NCI-H1930 (cell line): ENCODE measurements around the gene APOO.
"Not testable (repeated sequence)": the region's sequence is repeated elsewhere in the genome, so short reads cannot be mapped to it uniquely, and the experiment has no call there.

Experiments
- DNase-seq, 2 experiments: peaks; one replicate each; lab custom pipeline; 2025; lab: John Stamatoyannopoulos, UW

The APOO gene

DNA sequence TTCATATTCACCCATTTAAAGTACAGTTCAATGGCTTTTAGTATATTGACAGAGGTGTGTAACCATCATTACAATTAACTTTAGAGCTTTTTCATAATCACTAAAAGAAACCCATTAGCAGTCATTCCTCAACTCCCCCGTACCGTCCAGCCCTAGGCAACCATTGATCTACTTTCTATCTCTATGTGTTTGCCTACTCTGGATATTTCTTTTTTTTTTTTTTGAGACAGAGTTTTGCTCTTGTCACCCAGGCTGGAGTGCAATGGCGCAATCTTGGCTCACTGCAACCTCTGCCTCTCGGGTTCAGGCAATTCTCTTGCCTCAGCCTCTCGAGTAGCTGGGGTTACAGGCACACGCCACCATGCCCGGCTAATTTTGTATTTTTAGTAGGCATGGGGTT is 48.5 kb downstream of the APOO start:
- DNase-seq, result not testable (repeated sequence)

DNA sequence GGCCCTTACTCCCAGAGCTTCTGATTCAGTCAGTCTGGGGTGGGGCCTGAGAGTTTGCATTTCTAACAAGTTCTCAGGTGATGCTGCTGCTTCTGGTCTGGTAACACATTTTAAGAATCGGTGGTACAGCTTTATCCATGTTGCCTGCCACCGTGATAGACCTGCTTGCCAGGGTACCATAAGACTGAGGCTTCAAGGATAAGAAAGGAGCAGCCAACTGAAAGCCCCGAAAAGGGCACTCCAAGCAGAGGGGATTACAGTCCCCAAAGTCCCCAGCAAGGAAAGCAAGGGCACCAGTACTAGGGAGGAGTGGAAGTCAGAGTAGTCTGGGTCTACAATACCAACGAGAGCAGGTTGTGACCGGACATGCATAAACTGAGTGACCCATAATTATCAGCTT is 49.8 kb downstream of the APOO start:
- DNase-seq, result no peak

DNA sequence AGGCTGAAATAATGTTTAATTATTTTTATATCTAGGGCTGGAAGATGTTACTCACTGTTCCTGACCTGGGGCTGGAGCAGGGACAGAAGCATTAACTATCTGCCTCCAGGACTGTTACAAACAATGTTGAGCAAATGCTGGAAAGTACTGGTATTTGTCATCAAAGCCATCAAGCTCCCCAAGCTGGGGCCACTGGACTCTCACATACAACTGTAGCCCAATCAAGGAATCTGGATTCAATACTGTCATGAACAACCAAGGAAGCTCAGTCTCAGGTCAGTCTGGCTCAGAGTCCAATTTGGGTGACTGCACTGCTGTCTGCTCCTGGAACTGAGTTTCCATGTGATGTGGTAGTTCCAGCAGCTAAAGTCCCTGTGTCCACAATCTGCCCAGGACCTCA is 50.4 kb downstream of the APOO start:
- DNase-seq, result no peak

DNA sequence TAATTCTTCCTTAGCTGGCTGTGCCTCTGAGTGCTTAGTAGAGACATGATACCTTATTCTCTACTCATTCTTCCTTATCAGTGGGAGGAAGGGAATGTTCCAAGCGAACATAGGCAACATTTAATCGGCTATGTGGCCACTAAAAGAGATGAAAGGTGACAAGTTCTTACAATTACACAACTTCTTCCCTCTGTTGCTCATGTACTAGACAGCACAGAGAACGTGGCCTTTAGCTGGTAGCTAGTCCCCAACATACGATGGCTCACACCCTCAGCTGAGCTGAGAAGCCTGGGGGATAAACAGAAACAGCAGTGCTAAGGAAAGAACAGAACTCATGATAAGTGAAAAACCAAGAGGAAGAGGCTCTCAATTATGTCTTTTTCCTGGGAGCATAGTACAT is 52.2 kb downstream of the APOO start:
- DNase-seq, result no peak

DNA sequence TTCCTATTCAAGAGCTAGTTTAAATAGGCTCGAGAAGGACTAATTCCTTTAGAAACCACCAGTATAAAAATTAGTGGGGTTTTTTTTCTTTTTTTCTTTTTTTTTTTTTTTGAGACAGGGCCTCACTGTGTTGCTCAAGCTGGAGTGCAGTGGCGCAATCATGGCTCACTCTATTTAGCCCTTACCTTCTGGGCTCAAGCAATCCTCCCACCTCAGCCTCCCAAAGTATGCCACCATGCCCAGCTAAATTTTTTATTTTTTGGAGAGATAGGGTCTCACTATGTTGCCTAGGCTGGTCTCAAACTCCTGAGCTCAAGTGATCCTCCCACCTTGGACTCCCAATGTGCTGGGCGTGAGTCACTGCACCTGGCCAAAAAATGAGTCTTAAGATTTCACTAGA is 52.8 kb downstream of the APOO start:
- DNase-seq, result no peak

DNA sequence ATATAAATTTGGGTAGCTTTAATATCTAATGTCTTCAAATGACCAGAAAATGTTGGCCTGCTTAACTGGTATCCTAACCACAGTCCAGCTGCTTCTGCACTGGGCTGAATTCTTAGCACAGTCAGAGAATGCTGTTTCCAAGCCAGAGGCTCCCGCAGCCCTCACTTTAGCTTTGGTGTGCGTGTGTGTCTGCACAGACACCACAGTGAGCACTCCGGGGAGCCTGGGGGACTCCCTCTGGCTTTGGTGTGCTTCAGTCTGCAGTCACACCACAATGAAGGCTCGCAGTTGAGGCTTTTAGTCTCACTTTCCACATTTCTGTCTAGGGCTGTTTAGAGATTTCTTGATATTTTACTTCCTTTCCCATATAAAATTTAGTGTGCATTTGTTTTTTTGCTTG is 53.6 kb downstream of the APOO start:
- DNase-seq, result no peak

DNA sequence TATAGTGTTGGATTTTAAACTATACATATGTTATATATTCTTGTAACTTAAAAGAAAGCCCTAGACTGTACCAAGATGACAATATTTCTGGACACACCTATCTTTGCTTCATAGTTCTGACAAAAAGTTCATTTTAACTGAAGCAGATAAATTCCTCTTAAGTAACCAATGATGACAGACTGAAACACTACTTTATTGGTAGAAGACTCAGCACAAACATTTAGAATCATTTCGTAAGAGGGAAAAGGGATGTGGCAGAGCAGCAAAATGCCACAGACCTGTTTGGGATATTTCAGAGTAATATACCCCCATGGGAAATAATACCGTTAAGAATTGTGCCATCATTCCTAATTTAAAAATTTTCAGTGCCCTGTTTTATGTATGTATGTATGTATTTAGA is 56.2 kb downstream of the APOO start:
- DNase-seq, result no peak

DNA sequence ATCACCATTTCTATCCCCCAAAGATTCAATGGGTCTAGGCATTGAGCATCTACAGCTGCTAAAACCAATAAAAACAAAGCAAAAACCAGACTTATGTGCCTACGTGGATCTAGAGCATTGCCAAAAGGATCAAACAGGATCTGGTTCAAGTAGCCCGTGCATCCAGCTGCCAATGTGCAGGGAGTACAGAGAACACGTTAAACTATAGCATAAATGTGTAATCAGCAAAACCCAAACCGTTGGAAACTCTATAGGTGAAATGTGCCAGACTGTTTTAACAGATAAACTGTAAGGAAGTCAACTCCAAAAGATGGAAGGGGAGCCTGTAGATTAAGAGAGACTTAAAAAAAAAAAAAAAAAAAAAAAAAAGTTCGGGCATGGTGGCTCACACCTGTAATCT is 58.5 kb downstream of the APOO start:
- no peak for DNase-seq

DNA sequence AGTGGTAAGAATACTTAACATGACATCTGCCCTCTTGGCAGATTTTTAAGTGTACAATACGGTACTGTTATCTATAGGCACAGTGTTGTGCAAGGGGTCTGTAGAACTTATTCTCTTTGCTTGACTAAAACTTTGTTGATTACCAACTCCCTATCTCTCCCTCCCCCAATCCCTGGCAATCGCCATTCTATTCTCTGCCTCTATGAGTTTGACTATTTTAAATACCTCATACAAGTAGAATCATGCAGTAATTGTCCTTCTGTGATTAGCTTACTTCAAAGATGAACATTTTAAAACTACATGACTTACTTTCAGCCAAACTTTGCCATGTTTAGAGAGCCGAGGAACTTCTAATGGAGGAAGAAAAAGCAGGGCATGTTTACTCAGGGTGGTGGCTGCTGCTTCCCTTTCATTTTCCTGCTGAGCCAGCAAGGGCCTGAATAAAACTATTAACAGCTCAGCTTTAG is 62.4 kb downstream of the APOO start:
- no peak for DNase-seq

DNA sequence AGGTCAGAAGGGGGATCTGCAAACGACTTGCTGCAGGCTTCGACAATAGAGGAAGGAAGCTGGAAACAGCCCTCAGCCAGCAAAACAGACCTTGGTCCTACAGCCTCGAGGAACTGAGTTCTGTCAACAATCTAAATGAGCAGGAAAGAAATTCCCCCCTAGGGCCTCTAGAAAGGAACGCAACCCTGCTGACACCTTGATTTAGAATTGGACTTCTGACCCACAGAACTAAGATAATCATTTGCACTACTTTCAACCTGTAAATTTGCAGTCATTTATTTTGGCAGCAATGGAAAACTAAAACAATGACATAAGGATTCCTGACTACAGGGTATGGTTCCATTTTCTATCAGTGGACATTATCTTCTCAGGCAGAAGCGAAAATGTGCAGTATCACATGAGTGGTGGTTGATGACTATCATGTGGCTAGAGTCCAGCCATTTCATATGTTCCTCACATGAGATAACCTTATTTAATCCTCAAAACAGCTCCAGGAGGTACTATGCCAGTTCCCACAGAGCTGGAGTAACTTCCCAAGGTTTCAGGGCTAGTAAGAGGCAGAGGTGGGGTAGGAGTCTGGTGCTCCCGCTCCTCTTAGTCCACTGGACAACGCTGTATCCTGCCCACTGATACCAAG is 63.1 kb downstream of the APOO start:
- no peak for DNase-seq

DNA sequence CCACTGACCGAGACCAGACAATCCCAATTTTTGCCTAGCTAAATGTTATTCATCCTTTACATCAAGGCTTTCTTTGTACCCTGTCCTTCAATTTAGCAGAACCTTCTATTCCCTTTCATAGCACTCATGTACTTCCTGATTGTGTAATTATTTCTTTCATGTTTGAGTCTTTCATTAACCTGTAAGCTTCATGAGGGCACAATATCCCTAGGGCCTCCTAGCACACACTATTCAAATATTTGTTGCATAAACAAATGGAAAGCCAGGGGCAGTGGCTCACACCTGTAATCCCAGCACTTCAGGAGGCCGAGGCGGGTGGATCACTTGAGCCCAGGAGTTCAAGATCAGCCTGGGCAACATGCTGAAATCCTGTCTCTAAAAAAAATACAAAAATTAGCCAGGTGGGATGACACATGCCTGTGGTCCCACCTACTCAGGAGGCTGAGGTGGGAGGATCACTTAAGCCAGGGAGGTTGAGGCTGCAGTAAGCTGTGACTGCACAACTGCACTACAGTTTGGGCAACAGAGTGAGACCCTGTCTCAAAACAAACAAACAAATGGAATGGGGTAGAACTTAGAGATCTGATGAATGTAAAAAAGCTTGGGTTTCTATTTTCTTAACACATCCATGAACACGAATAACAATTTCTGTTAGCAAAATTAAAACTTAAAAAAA is 65.8 kb downstream of the APOO start:
- no peak for DNase-seq

DNA sequence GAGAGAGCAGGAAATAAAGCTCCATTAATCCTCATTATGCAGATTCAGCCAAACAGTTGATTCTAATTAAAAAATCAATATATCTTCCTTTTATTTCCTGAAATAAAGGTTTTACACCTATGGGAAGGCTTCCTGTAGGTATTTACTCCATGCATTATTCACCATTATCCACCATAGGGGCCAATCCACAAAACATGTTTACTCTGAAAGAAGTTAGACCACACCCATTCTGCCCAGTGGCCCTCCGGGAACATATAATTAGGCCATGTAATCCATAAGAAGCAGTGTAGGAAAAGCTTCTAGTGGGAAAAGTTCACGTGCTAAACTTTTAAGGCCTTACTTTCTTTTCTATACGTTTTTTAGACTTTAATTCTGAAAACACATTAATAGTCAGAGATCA is 67.1 kb downstream of the APOO start:
- DNase-seq, result peak in 1 of 2 experiments; percentile 32

DNA sequence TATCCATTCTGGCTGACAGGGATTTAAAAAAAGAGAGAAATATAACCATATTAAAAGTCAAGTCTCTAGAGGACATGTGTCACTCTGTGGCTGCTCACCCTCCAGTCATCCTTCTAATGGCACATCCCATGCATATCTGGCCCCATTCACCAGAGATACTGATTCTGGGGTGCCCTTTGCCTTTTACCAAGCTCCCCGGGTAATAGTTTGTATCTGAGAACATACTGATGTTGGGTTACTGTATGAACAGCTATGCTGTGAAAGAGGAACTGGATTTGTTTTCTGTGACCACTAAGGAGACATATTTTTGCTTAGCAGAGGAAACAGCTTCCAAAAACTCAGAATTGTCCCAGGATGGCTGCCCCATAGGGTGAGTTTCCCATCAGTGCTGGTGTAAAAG is 68.8 kb downstream of the APOO start:
- DNase-seq, result no peak

DNA sequence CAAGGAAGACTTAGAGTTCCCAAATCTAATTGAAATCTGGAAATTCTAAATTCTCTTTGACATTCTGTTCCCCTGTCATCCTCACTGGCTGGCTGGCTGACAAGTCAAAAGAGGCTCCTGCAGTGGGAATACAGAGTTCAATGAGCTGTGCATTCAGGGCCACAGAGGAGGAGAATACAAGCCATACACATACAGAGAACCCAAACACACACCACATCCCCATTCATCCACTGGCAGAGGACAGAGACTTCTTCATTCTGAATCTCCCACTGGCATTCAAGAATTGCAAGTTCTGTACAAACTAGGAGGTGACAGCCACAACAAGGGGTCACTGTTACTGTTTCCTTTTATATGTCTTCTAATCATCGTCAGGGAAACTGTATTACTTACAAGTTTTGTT is 75.0 kb downstream of the APOO start:
- no peak for DNase-seq

DNA sequence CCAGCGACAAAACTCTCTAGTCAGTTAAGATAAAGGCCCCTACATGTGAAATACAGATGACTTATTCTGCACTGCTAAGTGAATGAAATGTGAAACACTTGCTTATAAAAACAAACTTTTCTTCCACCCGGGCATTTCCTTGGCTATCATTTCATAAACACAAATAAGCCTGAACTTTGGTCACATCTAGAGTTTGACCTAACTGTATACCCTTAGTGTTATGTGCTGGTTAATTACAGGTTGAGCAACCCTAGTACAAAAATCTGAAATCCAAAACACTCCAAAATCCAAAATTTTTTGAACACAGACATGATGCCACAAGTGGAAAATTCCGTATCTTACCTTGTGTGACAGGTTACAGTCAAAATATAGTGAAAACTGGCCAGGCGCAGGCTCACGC is 78.9 kb downstream of the APOO start:
- no peak for DNase-seq

DNA sequence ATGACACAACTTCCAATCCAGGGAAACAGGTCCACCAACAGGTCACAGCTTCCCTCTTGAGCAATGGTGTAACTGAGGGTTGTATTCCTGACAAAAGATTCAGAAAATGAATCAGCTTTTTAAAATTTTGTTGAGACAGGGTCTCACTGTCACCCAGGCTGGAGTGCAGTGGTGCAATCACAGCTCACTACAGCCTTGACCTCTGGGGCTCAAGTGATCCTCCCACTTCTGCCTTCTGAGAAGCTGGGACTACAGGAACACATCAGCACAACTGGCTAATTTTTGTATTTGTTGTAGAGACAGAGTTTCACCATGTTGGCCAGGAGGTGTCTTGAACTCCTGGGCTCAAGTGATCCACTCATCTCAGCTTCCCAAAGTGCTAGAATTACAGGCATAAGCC is 81.1 kb downstream of the APOO start:
- DNase-seq, result no peak

DNA sequence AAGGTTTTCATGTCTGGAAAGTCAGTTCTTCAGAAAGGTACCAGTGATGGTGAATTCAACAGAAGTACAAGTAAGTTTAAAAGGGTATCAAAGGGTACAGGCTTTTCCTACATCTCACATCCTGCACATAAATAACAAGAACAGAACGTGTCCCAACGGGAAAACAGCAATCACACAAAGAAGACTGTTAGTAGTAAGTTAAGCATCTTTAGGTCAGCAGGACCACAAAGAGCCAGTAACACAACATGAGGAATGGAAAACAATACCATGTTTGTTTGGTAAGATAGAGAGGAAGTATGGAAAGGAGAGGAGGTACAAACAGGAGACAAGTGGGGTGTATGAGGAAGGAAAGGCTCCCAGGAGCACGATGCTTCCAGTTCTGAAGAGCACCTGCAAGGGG is 81.5 kb downstream of the APOO start:
- no peak for DNase-seq

DNA sequence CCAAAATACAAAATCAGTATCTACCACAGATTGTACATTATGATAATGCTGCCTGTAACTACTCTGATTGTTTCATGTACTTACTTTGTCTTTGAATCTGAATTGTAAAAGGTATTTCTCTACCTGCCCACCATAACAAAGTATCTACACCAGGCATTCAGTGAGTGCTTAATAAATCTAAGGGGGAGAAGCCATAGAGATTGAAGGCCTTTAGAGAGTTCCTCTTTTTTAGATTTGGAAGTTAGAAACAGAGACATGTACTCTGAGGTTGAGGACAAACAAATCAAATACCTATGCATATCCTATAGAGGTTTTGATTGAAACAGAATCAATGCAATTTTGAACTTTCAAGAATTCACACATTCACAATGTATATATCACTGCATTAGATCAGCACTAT is 82.1 kb downstream of the APOO start:
- no peak for DNase-seq

DNA sequence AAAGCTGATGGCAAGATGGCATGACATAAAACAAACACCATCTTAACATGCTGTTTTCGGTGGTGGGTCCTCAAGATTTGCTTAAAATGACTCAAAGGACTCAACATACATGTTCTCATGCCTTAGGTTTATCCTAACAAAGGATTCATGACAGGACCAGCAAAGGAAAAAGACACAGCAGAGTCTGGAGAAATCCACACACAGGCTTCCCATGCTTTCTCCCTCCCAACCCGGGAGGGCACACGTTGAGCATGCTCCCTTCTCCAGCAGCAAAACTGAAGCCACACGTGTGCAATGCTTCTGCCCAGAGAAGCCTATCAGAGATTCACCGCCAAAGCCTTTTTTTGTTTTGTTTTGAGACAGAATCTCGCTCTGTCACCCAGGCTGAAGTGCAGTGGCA is 84.9 kb downstream of the APOO start:
- no peak for DNase-seq

DNA sequence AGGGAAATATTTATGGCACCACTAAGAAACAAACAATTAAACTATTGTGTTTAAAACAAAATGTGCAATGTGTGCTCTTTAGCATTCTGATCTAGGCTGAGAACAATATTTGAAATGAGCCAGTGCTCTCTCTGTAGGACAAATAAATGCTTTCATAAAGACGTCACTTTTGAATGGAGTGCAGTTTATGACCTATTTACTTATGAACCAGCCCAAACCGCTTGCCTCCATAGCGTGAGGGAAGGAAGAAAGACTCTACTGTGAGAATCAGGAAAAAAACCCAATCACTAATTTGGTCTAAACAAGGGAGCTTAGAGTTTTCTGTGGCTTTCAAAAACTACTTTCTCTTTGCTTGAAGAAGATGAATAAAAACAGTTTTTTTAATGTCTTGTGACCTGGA is 85.3 kb downstream of the APOO start:
- DNase-seq, result peak; percentile 37 to 41

DNA sequence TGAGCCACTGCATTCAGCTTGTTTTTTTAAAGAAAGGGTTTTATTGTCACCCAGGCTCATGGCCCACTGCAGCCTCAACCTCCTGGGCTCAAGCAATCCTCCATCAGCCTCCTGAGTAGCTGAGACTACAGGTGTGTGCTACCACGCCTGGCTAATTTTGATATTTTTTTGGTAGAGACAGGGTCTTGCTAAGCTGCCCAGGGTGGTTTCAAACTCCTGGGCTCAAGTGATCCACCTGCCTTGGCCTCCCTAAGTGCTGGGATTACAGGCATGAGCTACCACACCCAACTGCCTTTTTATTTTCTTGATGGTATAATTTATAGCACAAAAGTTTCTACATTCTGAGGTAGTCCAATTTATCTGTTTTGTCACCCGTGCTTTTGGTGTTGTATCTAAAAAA is 85.9 kb downstream of the APOO start:
- no peak for DNase-seq

DNA sequence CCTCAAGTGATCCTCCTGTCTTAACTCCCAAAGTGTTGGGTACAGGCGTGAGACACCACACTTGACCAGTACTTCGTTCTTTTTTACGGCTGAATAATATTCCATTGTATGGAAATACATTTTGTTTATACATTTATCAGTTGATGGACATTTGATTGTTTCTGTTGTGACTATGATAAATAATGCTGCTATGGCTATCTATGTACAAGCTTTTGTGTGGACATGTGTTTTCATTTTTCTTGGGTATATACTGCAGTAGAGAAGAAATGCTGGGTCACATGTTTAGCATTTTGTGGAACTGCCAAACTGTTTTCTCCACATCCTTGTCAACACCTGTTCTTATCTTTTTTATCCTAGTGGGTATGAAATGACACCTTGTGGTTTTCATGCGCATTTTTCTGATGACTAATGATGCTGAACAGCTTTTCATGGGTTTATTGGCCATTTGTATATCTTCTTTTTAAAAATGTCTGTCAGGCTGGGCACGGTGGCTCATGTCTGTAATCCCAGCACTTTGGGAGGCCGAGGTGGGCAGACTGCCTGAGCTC is 87.4 kb downstream of the APOO start:
- DNase-seq, result no peak

DNA sequence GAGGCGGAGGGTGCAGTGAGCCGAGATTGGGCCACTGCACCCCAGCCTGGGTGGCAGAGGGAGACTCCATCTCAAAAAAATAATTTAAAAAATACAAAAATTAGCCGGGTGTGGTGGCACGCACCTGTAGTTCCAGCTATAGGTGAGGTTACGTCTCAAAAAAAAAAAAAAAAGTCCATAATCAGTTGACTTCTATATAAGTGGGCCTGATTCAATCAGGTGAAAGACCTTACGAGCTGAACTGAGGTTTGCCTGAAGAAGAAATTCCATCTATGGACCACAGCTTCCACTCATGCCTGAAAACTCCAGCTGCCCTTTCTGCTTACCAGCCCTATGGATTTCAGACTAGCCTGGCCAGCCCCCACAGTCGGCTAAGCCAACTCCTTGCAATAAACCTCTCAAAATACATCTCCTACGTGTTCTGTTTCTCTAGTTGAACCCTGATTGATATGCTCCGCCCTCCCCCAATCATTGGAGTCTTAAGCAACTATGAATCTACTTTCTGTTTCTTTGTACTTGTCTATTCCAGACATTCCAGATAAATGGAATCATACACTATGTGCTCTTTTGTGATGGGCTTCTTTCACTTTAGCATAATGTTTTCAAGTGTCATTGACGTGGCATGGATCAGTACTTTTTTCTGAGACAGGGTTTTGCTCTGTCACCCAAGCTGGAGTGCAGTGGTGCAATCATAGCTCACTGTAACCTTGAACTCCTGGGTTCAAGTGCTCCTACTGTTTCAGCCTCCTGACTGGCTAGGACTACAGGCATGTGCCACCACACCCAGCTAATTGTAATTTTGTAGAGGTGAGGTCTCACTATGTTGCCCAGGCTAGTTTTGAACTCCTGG is 88.1 kb downstream of the APOO start:
- no peak for DNase-seq
